SK-N-SH (cell line): Measurements from ENCODE around the gene IQSEC3. TPM values are rescaled to one million over a fixed set of nuclear protein-coding genes. Genes with fewer than 3 reads are reported as not detected.

Experiments
- CTCF ChIA-PET: fragments of 300-600, 350-600 bp; formaldehyde crosslinking; extraction: SDS; loops from one replicate; lab custom pipeline; 2021; lab: Yijun Ruan, JAX
- POLR2A ChIA-PET: fragments of 350-600 bp; sonication (Branson Sonifier 250); formaldehyde crosslinking; extraction: SDS; loops from one replicate; lab custom pipeline; 2020; ENCODE audit warnings: antibody characterized with exemption, inconsistent platforms; lab: Yijun Ruan, JAX
- DNase-seq: peaks from one replicate; pipeline ENCODE4 v3.0.0; 2012
- H2AFZ ChIP-seq: fragments of 200-600 bp; sonication (generic); 2 replicates; pipeline ENCODE4 v1.8.1; 2016; ENCODE audit warnings: antibody characterized with exemption, mild to moderate bottlenecking, low read depth
- H3F3A ChIP-seq: fragments of 200-600 bp; sonication (generic); replicated peaks from 2 replicates; pipeline ENCODE3; 2016; ENCODE audit warnings: antibody characterized with exemption, mild to moderate bottlenecking; ENCODE audit not compliant: insufficient read depth
- H3K27ac ChIP-seq, 2 experiments: fragments of 200-500 bp in 1 of 2; fragments of 200-600 bp in 1 of 2; sonication (Bioruptor generic) in 1 of 2; sonication (generic), shearing (Covaris generic) in 1 of 2; 2 replicates each; pipeline versions ENCODE4 v1.5.1 to v1.6.1; 2014 to 2016; ENCODE audit warnings: low read depth in 2 of 2, inconsistent platforms in 1 of 2, low read length in 1 of 2, mild to moderate bottlenecking in 1 of 2, mixed read lengths in 1 of 2
- H3K27me3 ChIP-seq: fragments of 200-600 bp; sonication (generic), shearing (Covaris generic); 2 replicates; pipeline ENCODE4 v1.6.1; 2016; ENCODE audit warnings: mixed run types; ENCODE audit not compliant: insufficient read depth
- H3K36me3 ChIP-seq, 2 experiments: fragments of 200-500 bp in 1 of 2; fragments of 200-600 bp in 1 of 2; sonication (Bioruptor generic) in 1 of 2; sonication (generic) in 1 of 2; replicated peaks in 1 of 2; 2 replicates each; pipeline versions ENCODE3 to v1.5.1; 2014 to 2016; ENCODE audit warnings: low read length in 1 of 2, mild to moderate bottlenecking in 1 of 2; ENCODE audit not compliant: insufficient read depth in 2 of 2, control insufficient read depth in 1 of 2
- H3K4me1 ChIP-seq, 2 experiments: fragments of 200-500 bp in 1 of 2; fragments of 200-600 bp in 1 of 2; sonication (Bioruptor generic) in 1 of 2; sonication (generic), shearing (Covaris generic) in 1 of 2; 2 replicates each; pipeline versions ENCODE4 v1.5.1 to v1.6.1; 2014 to 2016; ENCODE audit warnings: low read depth in 1 of 2, low read length in 1 of 2, mixed run types in 1 of 2; ENCODE audit not compliant: insufficient read depth in 2 of 2, control insufficient read depth in 1 of 2
- H3K4me2 ChIP-seq: fragments of 200-600 bp; sonication (generic), shearing (Covaris generic); 2 replicates; pipeline ENCODE4 v1.6.1; 2017; ENCODE audit warnings: mixed run types
- H3K4me3 ChIP-seq, 2 experiments: fragments of 200-500 bp in 1 of 2; fragments of 200-600 bp in 1 of 2; sonication (Bioruptor generic) in 1 of 2; sonication (generic), shearing (Covaris generic) in 1 of 2; 2 replicates each; pipeline versions ENCODE4 v1.5.1 to v1.8.1; 2014 to 2016; ENCODE audit warnings: low read depth in 2 of 2, inconsistent platforms in 1 of 2, low read length in 1 of 2, mild to moderate bottlenecking in 1 of 2, mixed read lengths in 1 of 2, moderate library complexity in 1 of 2
- H3K79me2 ChIP-seq: fragments of 200-600 bp; sonication (generic); 2 replicates; pipeline ENCODE4 v1.8.1; 2017; ENCODE audit warnings: mild to moderate bottlenecking; ENCODE audit not compliant: insufficient read depth
- H3K9ac ChIP-seq: fragments of 200-600 bp; sonication (generic); 2 replicates; pipeline ENCODE4 v1.6.1; 2017; ENCODE audit warnings: mixed run types
- H3K9me2 ChIP-seq: fragments of 200-600 bp; sonication (generic); 2 replicates; pipeline ENCODE4 v1.6.1; 2017; ENCODE audit warnings: mixed run types
- H3K9me3 ChIP-seq: fragments of 200-600 bp; sonication (generic); 2 replicates; pipeline ENCODE4 v1.6.1; 2017; ENCODE audit warnings: mixed run types, mild to moderate bottlenecking, moderate library complexity
- H4K20me1 ChIP-seq: fragments of 200-600 bp; sonication (generic); 2 replicates; pipeline ENCODE4 v1.6.1; 2017; ENCODE audit warnings: mild to moderate bottlenecking, mixed run types; ENCODE audit not compliant: insufficient read depth
- FOSL2 ChIP-seq: IDR thresholded peaks from 2 replicates; pipeline ENCODE4 v1.4.0; 2012; ENCODE audit warnings: low read depth, mild to moderate bottlenecking, moderate library complexity, borderline replicate concordance
- GABPA ChIP-seq: IDR thresholded peaks from 2 replicates; pipeline ENCODE4 v1.4.0; 2012; ENCODE audit warnings: low read depth, mild to moderate bottlenecking
- JUND ChIP-seq: IDR thresholded peaks from 2 replicates; pipeline ENCODE4 v1.4.0; 2012
- NFIC ChIP-seq: IDR thresholded peaks from 2 replicates; pipeline ENCODE4 v1.4.0; 2012; ENCODE audit warnings: borderline replicate concordance
- POLR2AphosphoS5 ChIP-seq: IDR thresholded peaks from 2 replicates; pipeline ENCODE4 v1.6.1; 2012; ENCODE audit warnings: low read depth, low read length
- SIN3A ChIP-seq: IDR thresholded peaks from 2 replicates; pipeline ENCODE4 v1.6.1; 2012; ENCODE audit warnings: low read depth, mild to moderate bottlenecking, low read length, moderate library complexity, borderline replicate concordance
- TCF12 ChIP-seq: IDR thresholded peaks from 2 replicates; pipeline ENCODE4 v1.4.0; 2012
- USF2 ChIP-seq: fragments of 150-350 bp; IDR thresholded peaks from 2 replicates; pipeline ENCODE4 v1.6.1; 2017; ENCODE audit warnings: antibody characterized with exemption, low read length, low read depth, borderline replicate concordance
- YY1 ChIP-seq: IDR thresholded peaks from 2 replicates; pipeline ENCODE4 v1.4.0; 2012; ENCODE audit warnings: low read depth, mild to moderate bottlenecking
- ZBTB33 ChIP-seq: IDR thresholded peaks from 2 replicates; pipeline ENCODE4 v1.4.0; 2012; ENCODE audit warnings: low read depth, borderline replicate concordance
- WGBS: methylation state at CpG from one replicate; pipeline ENCODE4 v1.1.6; 2017; ENCODE audit warnings: low lambda C conversion rate; 5-methylcytosine and 5-hydroxymethylcytosine counted together
- polyA plus RNA-seq, 3 experiments: library from polyadenylated mRNA; depleted of rRNA; stranded (reverse); fragments of >200 nt; gene quantifications; 2 replicates each; pipeline ENCODE4 v1.2.3, GENCODE V29; 2012
- TF ChIP-seq, protein P1 (sequence below): fragments of 150-350 bp; IDR thresholded peaks from 2 replicates; pipeline ENCODE4 v1.6.1; 2016; ENCODE audit warnings: mild to moderate bottlenecking, low read depth, low read length
- TF ChIP-seq, protein P2 (sequence below): IDR thresholded peaks from 2 replicates; pipeline ENCODE4 v1.4.0; 2012; ENCODE audit warnings: low read depth, borderline replicate concordance

The IQSEC3 gene
- polyA plus RNA-seq, 1 of the 3 experiments (the other 2 are of a cell fraction), result 0.02 TPM

- Histone ChIP-seq H3K27me3 (no peaks in the 10 kb centered on the region; the same call in 1 of the 2 replicates), H3K27ac (no peak overlapping the region), H3K9ac (no peak overlapping the region), H4K20me1 (no peaks in the 10 kb centered on the region), H3K9me2 (no peaks in the 10 kb centered on the region), H3K9me3 (no peaks in the 10 kb centered on the region), H3K36me3 (no peaks in the 10 kb centered on the region), H3K4me3 (no peak overlapping the region), H3K4me1 (no peaks in the 10 kb centered on the region), H3K4me2 (no peak overlapping the region), H2AFZ (no peak overlapping the region), H3K79me2 (no peaks in the 10 kb centered on the region), H3F3A (no peaks in the 10 kb centered on the region)
- 83% methylated on average over 45 of the region's 49 CpGs for WGBS
- no peak for DNase-seq
- ChIA-PET POLR2A (no interaction called here), CTCF (interaction anchor here (4.5 kb wide), 1 partner anchor 14 kb away, joined by 24 read pairs; no protein-coding TSS in a partner anchor)
- no peak for TF ChIP-seq GABPA
- no peak for TF ChIP-seq SIN3A
- no peak for TF ChIP-seq FOSL2
- TF ChIP-seq, protein P1, sequence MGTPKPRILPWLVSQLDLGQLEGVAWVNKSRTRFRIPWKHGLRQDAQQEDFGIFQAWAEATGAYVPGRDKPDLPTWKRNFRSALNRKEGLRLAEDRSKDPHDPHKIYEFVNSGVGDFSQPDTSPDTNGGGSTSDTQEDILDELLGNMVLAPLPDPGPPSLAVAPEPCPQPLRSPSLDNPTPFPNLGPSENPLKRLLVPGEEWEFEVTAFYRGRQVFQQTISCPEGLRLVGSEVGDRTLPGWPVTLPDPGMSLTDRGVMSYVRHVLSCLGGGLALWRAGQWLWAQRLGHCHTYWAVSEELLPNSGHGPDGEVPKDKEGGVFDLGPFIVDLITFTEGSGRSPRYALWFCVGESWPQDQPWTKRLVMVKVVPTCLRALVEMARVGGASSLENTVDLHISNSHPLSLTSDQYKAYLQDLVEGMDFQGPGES, result no peak
- TF ChIP-seq TCF12, result no peak
- TF ChIP-seq JUND, result no peak
- TF ChIP-seq, protein P2, sequence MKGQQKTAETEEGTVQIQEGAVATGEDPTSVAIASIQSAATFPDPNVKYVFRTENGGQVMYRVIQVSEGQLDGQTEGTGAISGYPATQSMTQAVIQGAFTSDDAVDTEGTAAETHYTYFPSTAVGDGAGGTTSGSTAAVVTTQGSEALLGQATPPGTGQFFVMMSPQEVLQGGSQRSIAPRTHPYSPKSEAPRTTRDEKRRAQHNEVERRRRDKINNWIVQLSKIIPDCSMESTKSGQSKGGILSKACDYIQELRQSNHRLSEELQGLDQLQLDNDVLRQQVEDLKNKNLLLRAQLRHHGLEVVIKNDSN, result no peak
- no peak for TF ChIP-seq ZBTB33
- no peak for TF ChIP-seq YY1
Observed at GRCh38 chr12:138898-139534, 72.4 kb downstream of the IQSEC3 start.

DNA sequence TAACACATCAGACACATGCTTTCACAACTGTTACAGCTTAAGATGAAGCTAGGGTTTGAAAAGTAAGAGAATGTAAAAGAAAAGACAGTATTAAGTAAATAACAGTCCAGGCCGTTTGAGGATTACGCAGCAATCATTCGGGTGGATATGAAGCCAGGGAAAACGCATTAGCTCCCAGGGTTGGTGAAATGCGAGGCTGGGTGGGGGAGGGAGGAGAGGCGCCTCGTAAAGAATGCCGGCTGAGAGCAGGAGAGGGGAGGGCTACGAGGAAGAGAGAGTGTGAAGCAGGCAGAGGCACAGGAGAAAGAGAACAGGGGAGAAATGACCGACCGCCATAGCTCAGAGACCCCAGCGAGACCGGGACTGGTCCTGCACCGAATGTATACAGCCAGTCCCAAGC is 73.0 kb downstream of the IQSEC3 start:
- TF ChIP-seq USF2 (no peak), YY1 (no peak), NFIC (no peak), POLR2AphosphoS5 (no peak)
- no peak overlapping the region for H2AFZ ChIP-seq
- no peak overlapping the region for H3K9ac ChIP-seq
- ChIA-PET POLR2A (no interaction called here), CTCF (interaction anchor here (1.0 to 4.5 kb wide), 2 partner anchors 9 to 14 kb away, joined by 3 to 24 read pairs; no protein-coding TSS in a partner anchor)
- 62% methylated on average over 14 of the region's 14 CpGs for WGBS
- H3K79me2 ChIP-seq, result no peaks in the 10 kb centered on the region
- no peaks in the 10 kb centered on the region for H3K9me3 ChIP-seq
- no peaks in the 10 kb centered on the region; the same call in 1 of the 2 replicates for H3K27me3 ChIP-seq
- H3K4me3 ChIP-seq, result no peak overlapping the region
- no peaks in the 10 kb centered on the region for H3K36me3 ChIP-seq
- no peaks in the 10 kb centered on the region for H3K4me1 ChIP-seq
- no peak overlapping the region for H3K27ac ChIP-seq
- DNase-seq, result no peak
- no peaks in the 10 kb centered on the region for H3K9me2 ChIP-seq
- H4K20me1 ChIP-seq, result no peaks in the 10 kb centered on the region
- no peaks in the 10 kb centered on the region for H3F3A ChIP-seq
- no peak overlapping the region for H3K4me2 ChIP-seq
